ENCODE data around the gene MKRN3. TPM values are rescaled to one million over a fixed set of nuclear protein-coding genes. Genes with fewer than 3 reads are reported as not detected.
A peak's percentile ranks its signal among the peaks of the same experiment; 100 is the strongest.

Gene MKRN3
- polyA plus RNA-seq, 1 of the 3 experiments (the other 2 are of a cell fraction): 4.7 TPM

GRCh38 chr15:23561914-23562313 lies 3.6 kb upstream of the MKRN3 start:
- DNase-seq: peak; percentile 32
- Histone ChIP-seq H3K79me2 (ENCODE audit: insufficient read depth) (peaks cover 14% of the 10 kb centered on the region), H3K27me3 (ENCODE audit: insufficient read depth) (no peaks in the 10 kb centered on the region), H3K36me3 (replicated peaks in 1 of 2; ENCODE audit: control insufficient read depth in 1 of 2, insufficient read depth in 2 of 2, low read length in 1 of 2) (no peaks in the 10 kb centered on the region), H3K9ac (no peak overlapping the region), H3K9me2 (no peaks in the 10 kb centered on the region), H3K4me3 (ENCODE audit: low read depth in 2 of 2, low read length in 1 of 2) (peak overlapping the region; percentile 25 to 44; a peak in 3 of 4 replicates), H3K4me2 (peak overlapping the region; percentile 69), H2AFZ (ENCODE audit: low read depth) (peak overlapping the region; percentile 64; the same call in 1 of the 2 replicates), H3K9me3 (no peaks in the 10 kb centered on the region), H4K20me1 (ENCODE audit: insufficient read depth) (peaks cover 5% of the 10 kb centered on the region; the same call in 1 of the 2 replicates), H3K27ac (ENCODE audit: low read depth in 2 of 2, low read length in 1 of 2) (no peak overlapping the region), H3K4me1 (ENCODE audit: control insufficient read depth in 1 of 2, insufficient read depth in 2 of 2, low read depth in 1 of 2, low read length in 1 of 2) (peaks cover 0 to 5% of the 10 kb centered on the region in 2 experiments; a peak in 2 of 4 replicates), H3F3A (replicated peaks; ENCODE audit: insufficient read depth) (peaks cover 5% of the 10 kb centered on the region)
- POLR2A ChIA-PET: no interaction called here
- CTCF ChIA-PET: interaction anchor here (1.5 kb wide), 1 partner anchor 64 kb away, joined by 6 read pairs; no protein-coding TSS in a partner anchor
- 21% methylated on average over 19 of the region's 19 CpGs for WGBS (ENCODE audit: low lambda C conversion rate)
- TF ChIP-seq FOXM1 (IDR thresholded peaks at IDR 0.05; ENCODE audit: low read depth): no peak
- no peak for TF ChIP-seq TCF12 (IDR thresholded peaks at IDR 0.05)
- TF ChIP-seq RFX5 (IDR thresholded peaks at IDR 0.05; ENCODE audit: low read length): no peak
- no peak for TF ChIP-seq ZBTB33 (IDR thresholded peaks at IDR 0.05; ENCODE audit: borderline replicate concordance, low read depth)
- TF ChIP-seq FOXJ3 (CRISPR knock-in tag; IDR thresholded peaks at IDR 0.05): no peak
- TF ChIP-seq TEAD4 (IDR thresholded peaks at IDR 0.05; ENCODE audit: borderline replicate concordance, insufficient read depth): no peak
- TF ChIP-seq, protein P1, sequence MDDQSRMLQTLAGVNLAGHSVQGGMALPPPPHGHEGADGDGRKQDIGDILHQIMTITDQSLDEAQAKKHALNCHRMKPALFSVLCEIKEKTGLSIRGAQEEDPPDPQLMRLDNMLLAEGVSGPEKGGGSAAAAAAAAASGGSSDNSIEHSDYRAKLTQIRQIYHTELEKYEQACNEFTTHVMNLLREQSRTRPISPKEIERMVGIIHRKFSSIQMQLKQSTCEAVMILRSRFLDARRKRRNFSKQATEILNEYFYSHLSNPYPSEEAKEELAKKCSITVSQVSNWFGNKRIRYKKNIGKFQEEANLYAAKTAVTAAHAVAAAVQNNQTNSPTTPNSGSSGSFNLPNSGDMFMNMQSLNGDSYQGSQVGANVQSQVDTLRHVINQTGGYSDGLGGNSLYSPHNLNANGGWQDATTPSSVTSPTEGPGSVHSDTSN (IDR thresholded peaks at IDR 0.05): no peak
- TF ChIP-seq, protein P2, sequence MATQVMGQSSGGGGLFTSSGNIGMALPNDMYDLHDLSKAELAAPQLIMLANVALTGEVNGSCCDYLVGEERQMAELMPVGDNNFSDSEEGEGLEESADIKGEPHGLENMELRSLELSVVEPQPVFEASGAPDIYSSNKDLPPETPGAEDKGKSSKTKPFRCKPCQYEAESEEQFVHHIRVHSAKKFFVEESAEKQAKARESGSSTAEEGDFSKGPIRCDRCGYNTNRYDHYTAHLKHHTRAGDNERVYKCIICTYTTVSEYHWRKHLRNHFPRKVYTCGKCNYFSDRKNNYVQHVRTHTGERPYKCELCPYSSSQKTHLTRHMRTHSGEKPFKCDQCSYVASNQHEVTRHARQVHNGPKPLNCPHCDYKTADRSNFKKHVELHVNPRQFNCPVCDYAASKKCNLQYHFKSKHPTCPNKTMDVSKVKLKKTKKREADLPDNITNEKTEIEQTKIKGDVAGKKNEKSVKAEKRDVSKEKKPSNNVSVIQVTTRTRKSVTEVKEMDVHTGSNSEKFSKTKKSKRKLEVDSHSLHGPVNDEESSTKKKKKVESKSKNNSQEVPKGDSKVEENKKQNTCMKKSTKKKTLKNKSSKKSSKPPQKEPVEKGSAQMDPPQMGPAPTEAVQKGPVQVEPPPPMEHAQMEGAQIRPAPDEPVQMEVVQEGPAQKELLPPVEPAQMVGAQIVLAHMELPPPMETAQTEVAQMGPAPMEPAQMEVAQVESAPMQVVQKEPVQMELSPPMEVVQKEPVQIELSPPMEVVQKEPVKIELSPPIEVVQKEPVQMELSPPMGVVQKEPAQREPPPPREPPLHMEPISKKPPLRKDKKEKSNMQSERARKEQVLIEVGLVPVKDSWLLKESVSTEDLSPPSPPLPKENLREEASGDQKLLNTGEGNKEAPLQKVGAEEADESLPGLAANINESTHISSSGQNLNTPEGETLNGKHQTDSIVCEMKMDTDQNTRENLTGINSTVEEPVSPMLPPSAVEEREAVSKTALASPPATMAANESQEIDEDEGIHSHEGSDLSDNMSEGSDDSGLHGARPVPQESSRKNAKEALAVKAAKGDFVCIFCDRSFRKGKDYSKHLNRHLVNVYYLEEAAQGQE (IDR thresholded peaks at IDR 0.05; ENCODE audit: low read depth, low read length): no peak
- TF ChIP-seq FOSL2 (IDR thresholded peaks at IDR 0.05; ENCODE audit: borderline replicate concordance, low read depth): no peak
- no peak for TF ChIP-seq RCOR1 (IDR thresholded peaks at IDR 0.05; ENCODE audit: low read length)
- no peak for TF ChIP-seq JUND (IDR thresholded peaks at IDR 0.05)
- TF ChIP-seq, protein P3, sequence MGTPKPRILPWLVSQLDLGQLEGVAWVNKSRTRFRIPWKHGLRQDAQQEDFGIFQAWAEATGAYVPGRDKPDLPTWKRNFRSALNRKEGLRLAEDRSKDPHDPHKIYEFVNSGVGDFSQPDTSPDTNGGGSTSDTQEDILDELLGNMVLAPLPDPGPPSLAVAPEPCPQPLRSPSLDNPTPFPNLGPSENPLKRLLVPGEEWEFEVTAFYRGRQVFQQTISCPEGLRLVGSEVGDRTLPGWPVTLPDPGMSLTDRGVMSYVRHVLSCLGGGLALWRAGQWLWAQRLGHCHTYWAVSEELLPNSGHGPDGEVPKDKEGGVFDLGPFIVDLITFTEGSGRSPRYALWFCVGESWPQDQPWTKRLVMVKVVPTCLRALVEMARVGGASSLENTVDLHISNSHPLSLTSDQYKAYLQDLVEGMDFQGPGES (IDR thresholded peaks at IDR 0.05; ENCODE audit: low read depth, low read length): no peak
- TF ChIP-seq TAF1 (IDR thresholded peaks at IDR 0.05; ENCODE audit: borderline replicate concordance, low read depth, low read length): no peak
- TF ChIP-seq NRF1 (IDR thresholded peaks at IDR 0.05; ENCODE audit: low read depth, low read length): no peak
- TF ChIP-seq MXI1 (IDR thresholded peaks at IDR 0.05; ENCODE audit: low read depth, low read length): no peak
- TF ChIP-seq CHD2 (IDR thresholded peaks at IDR 0.05; ENCODE audit: low read length, partially characterized antibody): no peak
- TF ChIP-seq RXRA (IDR thresholded peaks at IDR 0.05; ENCODE audit: borderline replicate concordance, low read depth): no peak
